Lower leg skin (tissue), 4 donors: ENCODE data around the gene CSNK1G1. TPM values are rescaled to one million over a fixed set of nuclear protein-coding genes. Genes with fewer than 3 reads are reported as not detected.
"Not testable (repeated sequence)": the region's sequence is repeated elsewhere in the genome, so short reads cannot be mapped to it uniquely, and the experiment has no call there.

Source experiments
- DNase-seq, 2 donors: peaks; one replicate each; pipeline ENCODE4 v3.0.0-alpha.2; 2019; ENCODE audit warnings: low spot score in 2 of 2
- H3K4me3 ChIP-seq: fragments of 200-600 bp; sonication (generic); 2 replicates; pipeline ENCODE4 v1.5.1; 2017; ENCODE audit warnings: mild to moderate bottlenecking, low read depth; ENCODE audit not compliant: poor library complexity, severe bottlenecking
- POLR2A ChIP-seq, 2 donors: fragments of 450-650 bp; IDR thresholded peaks; one replicate each; pipeline ENCODE4 v1.6.1; 2016 to 2017; ENCODE audit warnings: antibody characterized with exemption in 2 of 2, mild to moderate bottlenecking in 1 of 2, moderate library complexity in 1 of 2
- WGBS, 2 donors: methylation state at CpG; one replicate each; pipeline ENCODE4 v1.1.5; 2018; 5-methylcytosine and 5-hydroxymethylcytosine counted together
- intact Hi-C: fragments of 100-400 bp; cut with DNase I; formaldehyde crosslinking; loops from one replicate; pipeline ENCODE4 v1.15.0; 2023; ENCODE audit warnings: low total_unique reads
- total RNA-seq, 4 donors: library from RNA; depleted of rRNA; stranded (reverse); fragments of >200 nt; gene quantifications; one replicate each; pipeline ENCODE4 v1.1.0, GENCODE V29; 2016
- TF ChIP-seq, protein P1 (sequence below), 3 donors: fragments of 450-650 bp; IDR thresholded peaks; one replicate each; pipeline ENCODE4 v1.5.1; 2016; ENCODE audit warnings: antibody characterized with exemption in 3 of 3, mild to moderate bottlenecking in 3 of 3, moderate library complexity in 2 of 3

CSNK1G1 gene
- total RNA-seq, 4 donors from 2014 or later = 11.9 to 16.7 (median 14.1) TPM

DNA sequence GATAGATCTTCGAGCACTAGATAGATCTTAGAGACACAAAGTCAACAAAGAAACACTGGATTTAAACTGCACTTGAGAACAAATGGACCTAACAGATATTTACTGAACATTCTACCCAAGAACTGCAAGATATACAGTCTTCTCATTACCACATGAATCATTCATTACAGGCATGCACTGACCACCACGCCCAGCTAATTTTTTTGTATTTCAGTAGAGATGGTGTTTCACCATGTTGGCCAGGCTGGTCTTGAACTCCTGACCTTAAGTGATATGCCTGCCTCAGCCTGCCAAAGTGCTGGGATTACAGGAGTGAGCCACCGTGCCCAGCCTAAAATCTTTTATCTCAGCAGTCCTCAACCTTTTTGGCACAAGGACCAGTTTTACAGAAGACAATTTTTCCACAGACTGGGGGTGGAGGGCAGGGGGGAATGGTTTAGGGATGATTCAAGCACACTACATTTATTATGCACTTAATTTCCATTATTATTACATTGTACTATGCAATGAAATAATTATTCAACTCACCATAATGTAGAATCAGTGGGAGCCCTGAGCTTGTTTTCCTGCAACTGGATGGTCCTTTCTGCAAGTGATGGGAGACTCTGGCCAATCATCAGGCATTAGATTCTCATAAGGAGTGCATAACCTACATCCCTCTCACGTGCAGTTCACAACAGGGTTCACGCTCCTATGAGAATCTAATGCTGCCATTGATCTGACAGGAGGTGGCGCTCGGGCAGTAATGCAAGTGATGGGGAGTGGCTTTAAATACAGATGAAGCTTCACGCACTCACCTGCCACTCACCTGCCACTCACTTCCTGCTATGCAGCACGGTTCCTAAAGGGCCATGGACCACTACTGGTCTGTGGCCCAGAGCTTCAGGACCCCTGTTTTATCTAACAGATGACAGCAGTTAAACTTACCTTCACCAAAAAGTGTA is 21.7 kb downstream of the CSNK1G1 start:
- H3K4me3 ChIP-seq = no peak overlapping the region
- TF ChIP-seq, protein P1, sequence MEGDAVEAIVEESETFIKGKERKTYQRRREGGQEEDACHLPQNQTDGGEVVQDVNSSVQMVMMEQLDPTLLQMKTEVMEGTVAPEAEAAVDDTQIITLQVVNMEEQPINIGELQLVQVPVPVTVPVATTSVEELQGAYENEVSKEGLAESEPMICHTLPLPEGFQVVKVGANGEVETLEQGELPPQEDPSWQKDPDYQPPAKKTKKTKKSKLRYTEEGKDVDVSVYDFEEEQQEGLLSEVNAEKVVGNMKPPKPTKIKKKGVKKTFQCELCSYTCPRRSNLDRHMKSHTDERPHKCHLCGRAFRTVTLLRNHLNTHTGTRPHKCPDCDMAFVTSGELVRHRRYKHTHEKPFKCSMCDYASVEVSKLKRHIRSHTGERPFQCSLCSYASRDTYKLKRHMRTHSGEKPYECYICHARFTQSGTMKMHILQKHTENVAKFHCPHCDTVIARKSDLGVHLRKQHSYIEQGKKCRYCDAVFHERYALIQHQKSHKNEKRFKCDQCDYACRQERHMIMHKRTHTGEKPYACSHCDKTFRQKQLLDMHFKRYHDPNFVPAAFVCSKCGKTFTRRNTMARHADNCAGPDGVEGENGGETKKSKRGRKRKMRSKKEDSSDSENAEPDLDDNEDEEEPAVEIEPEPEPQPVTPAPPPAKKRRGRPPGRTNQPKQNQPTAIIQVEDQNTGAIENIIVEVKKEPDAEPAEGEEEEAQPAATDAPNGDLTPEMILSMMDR (IDR thresholded peaks at IDR 0.05) = no peak
- TF ChIP-seq POLR2A (IDR thresholded peaks at IDR 0.05) = no peak
- DNase-seq = no peak
- WGBS, 2 donors = 76 to 84% methylated on average over 9 of the region's 9 CpGs
- intact Hi-C loops = no loop called here

DNA sequence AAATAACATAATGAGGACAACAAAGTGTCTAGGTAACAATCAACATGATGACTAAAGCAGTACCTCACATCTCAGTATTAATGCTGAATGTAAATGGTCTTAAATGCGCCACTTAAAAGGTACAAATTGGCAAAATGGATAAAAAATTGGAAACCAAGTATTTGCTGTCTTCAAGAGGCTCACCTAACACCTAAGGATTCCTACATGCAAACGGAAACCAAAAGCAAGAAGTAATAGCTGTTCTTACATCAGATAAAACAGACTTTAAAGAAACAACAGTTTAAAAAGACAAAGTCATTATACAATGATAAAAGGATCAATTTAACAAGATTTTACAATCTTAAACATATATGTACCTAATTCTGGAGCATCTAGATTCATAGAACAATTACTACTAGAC is 22.5 kb downstream of the CSNK1G1 start:
- no peak overlapping the region for H3K4me3 ChIP-seq
- TF ChIP-seq, protein P1 (IDR thresholded peaks at IDR 0.05) = no peak
- no peak for TF ChIP-seq POLR2A (IDR thresholded peaks at IDR 0.05)
- WGBS, 2 donors = 91 to 94% methylated on average over 2 of the region's 2 CpGs
- DNase-seq = no peak
- intact Hi-C loops = no loop called here

DNA sequence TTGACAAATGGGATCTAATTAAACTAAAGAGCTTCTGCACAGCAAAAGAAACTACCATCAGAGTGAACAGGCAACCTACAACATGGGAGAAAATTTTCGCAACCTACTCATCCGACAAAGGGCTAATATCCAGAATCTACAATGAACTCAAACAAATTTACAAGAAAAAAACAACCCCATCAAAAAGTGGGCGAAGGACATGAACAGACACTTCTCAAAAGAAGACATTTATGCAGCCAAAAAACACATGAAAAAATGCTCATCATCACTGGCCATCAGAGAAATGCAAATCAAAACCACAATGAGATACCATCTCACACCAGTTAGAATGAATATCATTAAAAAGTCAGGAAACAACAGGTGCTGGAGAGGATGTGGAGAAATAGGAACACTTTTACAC is 24.3 kb downstream of the CSNK1G1 start:
- H3K4me3 ChIP-seq, DNase-seq, intact Hi-C loops: not testable (repeated sequence)
- no CpG with 5 or more reads among the region's 3 CpGs for WGBS, 2 donors

DNA sequence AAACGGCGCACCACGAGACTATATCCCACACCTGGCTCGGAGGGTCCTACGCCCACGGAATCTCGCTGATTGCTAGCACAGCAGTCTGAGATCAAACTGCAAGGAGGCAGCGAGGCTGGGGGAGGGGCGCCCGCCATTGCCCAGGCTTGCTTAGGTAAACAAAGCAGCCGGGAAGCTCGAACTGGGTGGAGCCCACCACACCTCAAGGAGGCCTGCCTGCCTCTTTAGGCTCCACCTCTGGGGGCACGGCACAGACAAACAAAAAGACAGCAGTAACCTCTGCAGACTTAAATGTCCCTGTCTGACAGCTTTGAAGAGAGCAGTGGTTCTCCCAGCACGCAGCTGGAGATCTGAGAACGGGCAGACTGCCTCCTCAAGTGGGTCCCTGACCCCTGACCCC is 29.0 kb downstream of the CSNK1G1 start:
- H3K4me3 ChIP-seq, DNase-seq, intact Hi-C loops: not testable (repeated sequence)
- 46 to 49% methylated on average over 3 to 4 of the region's 15 CpGs for WGBS, 2 donors

DNA sequence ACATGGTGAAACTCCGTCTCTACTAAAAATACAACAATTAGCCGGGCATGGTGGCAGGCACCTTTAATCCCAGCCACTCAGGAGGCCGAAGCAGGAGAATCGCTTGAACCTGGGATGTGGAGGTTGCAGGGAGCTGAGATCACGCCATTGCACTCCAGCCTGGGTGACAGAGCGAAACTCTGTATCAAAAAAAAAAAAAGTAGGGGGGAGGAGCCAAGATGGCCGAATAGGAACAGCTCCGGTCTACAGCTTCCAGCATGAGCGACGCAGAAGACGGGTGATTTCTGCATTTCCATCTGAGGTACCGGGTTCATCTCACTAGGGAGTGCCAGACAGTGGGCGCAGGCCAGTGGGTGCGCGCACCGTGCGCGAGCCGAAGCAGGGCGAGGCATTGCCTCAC is 29.5 kb downstream of the CSNK1G1 start:
- intact Hi-C loops, DNase-seq, H3K4me3 ChIP-seq: not testable (repeated sequence)
- WGBS, 2 donors = 79 to 82% methylated on average over 12 of the region's 20 CpGs

DNA sequence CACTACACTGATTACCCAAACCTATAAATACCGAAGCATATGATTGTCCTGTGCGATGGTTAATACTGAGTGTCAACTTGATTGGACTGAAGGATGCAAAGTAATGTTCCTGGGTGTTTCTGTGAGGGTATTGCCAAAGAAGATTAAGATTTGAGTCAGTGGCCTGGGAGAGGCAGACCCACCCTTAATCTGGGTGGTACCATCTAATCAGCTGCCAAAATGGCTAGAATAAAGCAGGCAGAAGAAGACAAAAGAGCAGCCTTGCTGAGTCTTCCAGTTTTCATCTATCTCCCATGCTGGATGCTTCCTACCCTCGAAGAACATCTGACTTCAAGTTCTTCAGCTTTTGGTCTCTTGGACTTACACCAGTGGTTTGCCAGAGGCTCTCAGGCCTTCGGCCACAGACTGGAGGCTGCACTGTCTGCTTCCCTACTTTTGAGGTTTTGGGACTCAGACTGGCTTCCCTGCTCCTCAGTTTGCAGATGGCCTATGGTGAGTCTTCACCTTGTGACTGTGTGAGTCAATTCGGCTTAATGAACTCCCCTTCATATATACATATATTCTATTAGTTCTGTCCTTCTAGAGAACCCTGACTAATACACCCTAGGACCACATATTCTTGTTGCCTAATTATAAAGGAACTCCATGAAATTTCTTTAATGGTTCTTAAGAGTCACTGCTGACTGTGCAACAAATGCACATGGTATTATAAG is 31.7 kb downstream of the CSNK1G1 start:
- intact Hi-C loops = no loop called here
- whole genome bisulfite sequencing, 2 donors = 78 to 81% methylated on average over 5 of the region's 5 CpGs
- no peak for DNase-seq
- TF ChIP-seq POLR2A (IDR thresholded peaks at IDR 0.05) = no peak
- TF ChIP-seq, protein P1 (IDR thresholded peaks at IDR 0.05) = no peak
- no peak overlapping the region for H3K4me3 ChIP-seq

DNA sequence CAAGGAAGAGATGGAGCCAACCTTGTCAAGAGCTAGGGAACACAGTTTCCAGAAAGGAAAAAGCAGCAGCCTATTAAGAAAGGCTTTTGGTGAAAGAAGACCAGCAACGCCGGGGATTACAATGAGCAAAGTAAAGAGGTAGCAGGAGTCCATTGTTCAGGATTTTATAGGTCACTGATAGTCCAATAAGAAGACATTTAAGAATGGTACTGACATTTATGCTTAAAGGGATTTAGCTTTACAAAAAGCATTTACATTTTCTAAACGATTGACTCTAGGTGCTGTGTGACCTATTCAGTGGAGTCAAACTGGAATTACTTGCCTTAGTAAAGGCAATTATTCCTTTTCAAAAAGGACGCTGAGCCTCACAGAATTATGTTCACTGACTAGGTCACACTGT is 40.8 kb downstream of the CSNK1G1 start:
- TF ChIP-seq POLR2A (IDR thresholded peaks at IDR 0.05) = no peak
- TF ChIP-seq, protein P1 (IDR thresholded peaks at IDR 0.05) = no peak
- no peak overlapping the region for H3K4me3 ChIP-seq
- DNase-seq = no peak
- intact Hi-C loops = no loop called here
- WGBS, 2 donors = 57 to 59% methylated on average over 4 of the region's 4 CpGs
